Activated CD4-positive, alpha-beta memory T cell treated with anti-CD3 and anti-CD28 coated beads for 36 hours (primary cell): ENCODE measurements around the gene NKAIN1. TPM values are rescaled to one million over a fixed set of nuclear protein-coding genes. Genes with fewer than 3 reads are reported as not detected.
"Not testable (repeated sequence)": the region's sequence is repeated elsewhere in the genome, so short reads cannot be mapped to it uniquely, and the experiment has no call there.

ENCODE experiments used
- CTCF ChIA-PET: fragments of 350-600 bp; sonication (Branson Sonifier 250); formaldehyde crosslinking; loops from one replicate; lab custom pipeline; 2021; ENCODE audit warnings: antibody characterized with exemption, inconsistent platforms; lab: Charles Lee
- POLR2A ChIA-PET: fragments of 350-600 bp; sonication (Branson Sonifier 250); formaldehyde crosslinking; loops from one replicate; lab custom pipeline; 2021; ENCODE audit warnings: antibody characterized with exemption; lab: Charles Lee
- DNase-seq: peaks from one replicate; pipeline ENCODE4 v3.0.0-alpha.2; 2020
- H3K27ac Mint-ChIP-seq: one replicate; pipeline ENCODE4 v1.8.0; 2021; ENCODE audit warnings: mixed read lengths
- H3K27me3 Mint-ChIP-seq: one replicate; pipeline ENCODE4 v1.8.0; 2021; ENCODE audit warnings: mixed read lengths
- H3K36me3 Mint-ChIP-seq: one replicate; pipeline ENCODE4 v1.8.0; 2021; ENCODE audit warnings: mixed read lengths
- H3K4me1 Mint-ChIP-seq: one replicate; pipeline ENCODE4 v1.8.0; 2021; ENCODE audit warnings: low read depth, mixed read lengths
- H3K4me3 Mint-ChIP-seq: one replicate; pipeline ENCODE4 v1.8.0; 2021; ENCODE audit warnings: mild to moderate bottlenecking, mixed read lengths
- H3K9me3 Mint-ChIP-seq: one replicate; pipeline ENCODE4 v1.8.0; 2021; ENCODE audit warnings: mixed read lengths
- intact Hi-C: fragments of 100-400 bp; cut with micrococcal nuclease; formaldehyde crosslinking; loops from one replicate; pipeline ENCODE4 v1.15.1; 2023
- total RNA-seq, 2 experiments: library from RNA; stranded (reverse); gene quantifications; one replicate each; pipeline ENCODE4 v1.2.3, GENCODE V29; 2021

Gene NKAIN1
- total RNA-seq, 2 experiments from 2014 or later, result not detected

DNA sequence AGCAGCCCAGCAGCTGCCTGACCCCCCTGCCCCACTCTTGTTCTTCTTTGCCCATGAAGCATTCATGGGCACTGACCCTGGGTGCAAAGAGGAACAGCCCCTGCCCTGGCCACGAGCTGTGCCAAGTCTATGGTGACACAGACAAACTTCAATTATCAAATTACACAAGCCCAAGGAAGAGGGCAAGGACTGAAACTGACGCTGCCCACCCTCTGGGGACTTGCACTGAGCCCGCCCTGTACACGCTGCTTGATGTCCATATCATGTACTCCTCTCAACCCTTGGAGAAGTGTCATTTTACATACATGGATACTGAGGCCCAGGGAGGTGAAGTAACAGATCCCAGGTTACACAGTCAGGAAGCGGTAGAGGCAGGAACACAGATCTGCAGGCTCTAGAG is 32.1 kb downstream of the NKAIN1 start:
- ChIA-PET POLR2A (no interaction called here), CTCF (no interaction called here)
- Mint-ChIP-seq H3K9me3 (peaks cover 14% of the 10 kb centered on the region), H3K27ac (no peak overlapping the region), H3K36me3 (peaks cover 3% of the 10 kb centered on the region), H3K27me3 (no peaks in the 10 kb centered on the region), H3K4me1 (no peaks in the 10 kb centered on the region), H3K4me3 (no peak overlapping the region)
- intact Hi-C loops, result no loop called here
- no peak for DNase-seq

DNA sequence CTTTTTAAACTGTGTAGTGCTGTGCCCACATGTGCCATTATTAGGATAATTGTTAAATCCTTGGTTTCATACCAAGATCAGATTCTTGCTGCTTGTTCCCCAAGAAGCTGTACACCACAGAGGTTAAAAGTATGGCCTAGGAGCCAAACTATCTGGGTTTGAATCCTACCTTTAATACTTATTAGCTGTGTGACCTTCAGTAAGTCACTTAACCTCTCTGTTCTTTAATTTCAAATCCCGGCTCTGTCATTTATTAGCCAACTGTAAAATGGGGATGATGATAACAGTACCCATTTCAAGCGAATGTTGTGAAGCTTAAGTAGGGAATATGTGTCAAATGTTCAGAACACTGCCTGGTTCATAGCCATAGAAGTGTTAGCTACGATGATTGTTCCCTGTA is 32.6 kb downstream of the NKAIN1 start:
- Mint-ChIP-seq H3K9me3 (peaks cover 11% of the 10 kb centered on the region), H3K27ac (no peak overlapping the region), H3K36me3 (peaks cover 3% of the 10 kb centered on the region), H3K4me3 (no peak overlapping the region), H3K27me3 (no peaks in the 10 kb centered on the region), H3K4me1 (no peaks in the 10 kb centered on the region)
- intact Hi-C loops, result no loop called here
- no peak for DNase-seq
- POLR2A ChIA-PET, result no interaction called here
- CTCF ChIA-PET, result no interaction called here

DNA sequence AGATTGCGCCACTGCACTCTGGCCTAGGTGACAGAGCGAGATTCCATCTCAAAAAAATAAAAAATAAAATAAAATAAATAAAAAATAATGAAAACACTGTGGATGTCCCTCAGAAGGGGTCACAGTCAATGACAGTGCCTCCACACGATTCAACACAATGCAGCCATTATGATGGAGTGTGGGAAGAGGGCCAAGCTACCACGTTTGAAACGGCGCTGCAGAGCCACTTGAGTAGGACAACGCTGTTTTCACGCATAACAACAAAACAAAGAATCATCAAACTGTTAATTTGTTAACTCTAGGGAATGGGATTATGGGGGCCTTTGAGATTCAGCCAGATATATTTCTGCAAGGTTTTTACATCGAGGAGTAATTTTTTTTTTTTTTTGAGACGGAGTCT is 36.5 kb downstream of the NKAIN1 start:
- ChIA-PET POLR2A (no interaction called here), CTCF (no interaction called here)
- H3K9me3 Mint-ChIP-seq, result no peaks in the 10 kb centered on the region

DNA sequence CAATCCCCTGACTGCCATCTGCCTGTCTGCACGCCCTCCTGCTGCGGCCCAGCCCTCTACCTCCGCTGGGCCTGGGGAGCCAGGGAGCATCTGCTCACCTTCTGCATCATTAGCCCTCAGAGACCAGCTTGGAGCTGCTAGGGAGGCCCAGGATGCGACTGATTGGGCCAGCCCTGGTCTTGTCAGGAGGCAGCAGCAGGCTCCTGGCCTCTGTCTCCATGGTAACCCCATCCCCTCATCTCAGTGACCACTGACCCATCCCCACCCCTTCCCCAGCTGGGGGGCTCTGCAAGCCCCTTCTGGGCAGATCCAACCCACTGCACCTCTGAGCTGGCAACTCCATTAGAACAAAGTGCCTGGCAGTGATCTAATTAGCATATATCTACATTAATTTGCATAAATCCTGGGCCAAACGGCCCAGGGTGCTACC is 37.7 kb downstream of the NKAIN1 start:
- Mint-ChIP-seq H3K27ac (no peak overlapping the region), H3K9me3 (no peaks in the 10 kb centered on the region), H3K4me1 (no peaks in the 10 kb centered on the region), H3K4me3 (no peak overlapping the region), H3K36me3 (no peaks in the 10 kb centered on the region), H3K27me3 (peaks cover 2% of the 10 kb centered on the region)
- ChIA-PET POLR2A (no interaction called here), CTCF (no interaction called here)
- no peak for DNase-seq
- intact Hi-C loops, result no loop called here

More for the DNA sequence above, 36.5 kb downstream of the NKAIN1 start:
- peaks cover 2% of the 10 kb centered on the region for H3K27me3 Mint-ChIP-seq
- no peak for DNase-seq
- H3K27ac Mint-ChIP-seq, result no peak overlapping the region
- intact Hi-C loops, result no loop called here
- H3K4me3 Mint-ChIP-seq, result no peak overlapping the region
- no peaks in the 10 kb centered on the region for H3K4me1 Mint-ChIP-seq
- H3K36me3 Mint-ChIP-seq, result no peaks in the 10 kb centered on the region

DNA sequence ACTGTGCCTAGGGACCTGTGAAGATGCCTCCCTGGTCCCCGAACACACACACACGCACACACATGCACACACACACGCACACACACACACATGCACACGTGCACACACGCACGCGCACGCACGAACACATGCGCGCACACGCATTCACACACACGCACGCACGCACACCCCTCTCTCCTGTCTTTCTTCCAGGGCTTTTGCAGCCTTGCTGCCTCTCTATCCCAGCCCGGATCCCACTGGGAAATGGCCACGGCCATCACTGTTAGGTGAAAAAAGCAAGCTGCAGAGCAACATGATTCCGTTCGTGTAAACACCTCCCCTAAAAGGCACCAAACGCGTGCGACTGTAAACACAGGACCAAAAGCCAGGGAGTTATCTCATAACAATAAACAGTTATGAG is 39.7 kb downstream of the NKAIN1 start:
- Mint-ChIP-seq H3K36me3 (no peaks in the 10 kb centered on the region), H3K27me3 (peaks cover 2% of the 10 kb centered on the region), H3K4me3 (no peak overlapping the region), H3K27ac (no peak overlapping the region), H3K4me1 (no peaks in the 10 kb centered on the region), H3K9me3 (no peaks in the 10 kb centered on the region)
- intact Hi-C loops, result no loop called here
- no peak for DNase-seq
- ChIA-PET CTCF (no interaction called here), POLR2A (no interaction called here)

DNA sequence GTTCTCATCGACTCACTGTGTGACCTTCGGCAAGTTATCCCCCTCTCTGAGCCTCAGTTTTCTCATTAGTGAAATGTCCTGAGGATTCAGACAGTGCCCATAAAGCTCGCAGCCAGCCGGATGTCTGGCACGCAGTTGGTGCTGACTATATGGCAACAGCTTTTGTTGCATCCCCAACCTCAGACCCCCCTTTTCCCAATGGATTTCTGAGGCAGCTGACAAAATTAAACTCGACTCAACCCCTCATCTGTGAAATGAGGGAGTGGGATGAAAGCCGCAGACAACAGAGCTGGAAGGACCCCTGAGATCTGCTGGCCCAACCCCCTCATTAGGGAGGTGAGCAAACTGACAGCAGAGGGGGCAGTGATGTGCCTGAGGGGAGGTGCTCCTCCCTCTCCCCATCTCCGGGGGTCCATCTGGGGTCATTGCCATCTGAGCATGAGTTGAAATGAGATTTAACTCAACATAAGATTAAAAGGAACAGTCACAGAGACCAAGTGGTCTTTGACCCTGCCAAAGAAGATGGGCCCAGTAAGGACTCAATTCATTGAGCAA is 40.4 kb downstream of the NKAIN1 start:
- no peaks in the 10 kb centered on the region for H3K9me3 Mint-ChIP-seq
- ChIA-PET CTCF (no interaction called here), POLR2A (no interaction called here)
- H3K27me3 Mint-ChIP-seq, result peaks cover 2% of the 10 kb centered on the region
- no peak overlapping the region for H3K4me3 Mint-ChIP-seq
- DNase-seq, result no peak
- H3K4me1 Mint-ChIP-seq, result no peaks in the 10 kb centered on the region
- no peak overlapping the region for H3K27ac Mint-ChIP-seq
- intact Hi-C loops, result no loop called here
- H3K36me3 Mint-ChIP-seq, result no peaks in the 10 kb centered on the region

DNA sequence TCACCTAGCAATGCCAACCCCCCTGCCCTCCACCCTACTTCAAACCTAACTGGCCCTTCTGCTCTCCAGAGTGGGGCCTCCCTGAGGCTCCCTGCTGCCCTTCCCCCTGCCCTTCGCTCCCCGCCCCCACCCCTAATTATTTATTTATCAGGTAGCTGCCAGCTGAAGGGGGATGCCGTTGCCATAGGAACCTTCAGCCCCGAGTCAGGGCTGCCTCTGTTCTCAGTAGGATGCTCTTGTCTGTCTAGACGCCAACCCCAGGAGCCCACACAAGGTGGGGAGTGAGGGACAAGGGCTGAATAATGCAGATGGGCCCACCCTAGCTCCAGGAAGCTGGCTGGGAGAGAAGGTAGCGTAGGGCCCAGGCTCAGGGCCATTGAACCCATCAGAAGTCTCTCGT is 41.1 kb downstream of the NKAIN1 start:
- Mint-ChIP-seq H3K27ac (no peak overlapping the region), H3K4me3 (no peak overlapping the region), H3K4me1 (no peaks in the 10 kb centered on the region), H3K36me3 (no peaks in the 10 kb centered on the region), H3K27me3 (peaks cover 2% of the 10 kb centered on the region), H3K9me3 (no peaks in the 10 kb centered on the region)
- intact Hi-C loops, result no loop called here
- DNase-seq, result no peak
- ChIA-PET CTCF (no interaction called here), POLR2A (no interaction called here)

DNA sequence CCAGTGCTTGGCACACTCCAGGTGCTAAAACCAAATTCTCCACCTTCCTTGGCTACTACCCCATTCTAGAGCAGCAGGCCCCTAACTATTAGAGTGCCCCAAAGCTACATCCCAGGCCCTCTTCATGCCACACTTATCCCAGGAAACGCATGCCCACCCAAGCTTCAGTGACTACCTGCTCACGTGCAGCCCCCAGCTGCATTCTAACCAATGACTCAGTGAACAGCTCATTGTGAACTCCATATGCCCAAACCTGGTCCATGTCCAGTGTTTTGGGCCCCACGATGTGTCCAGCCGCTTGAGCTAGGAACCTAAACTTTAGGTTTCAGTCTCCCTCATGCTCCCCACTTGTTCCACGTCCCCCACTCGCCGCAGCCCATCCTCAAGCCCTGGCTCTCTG is 41.5 kb downstream of the NKAIN1 start:
- Mint-ChIP-seq H3K27me3 (peaks cover 2% of the 10 kb centered on the region), H3K27ac (no peak overlapping the region), H3K9me3 (no peaks in the 10 kb centered on the region), H3K4me3 (no peak overlapping the region), H3K4me1 (no peaks in the 10 kb centered on the region), H3K36me3 (no peaks in the 10 kb centered on the region)
- no peak for DNase-seq
- intact Hi-C loops, result no loop called here
- CTCF ChIA-PET, result interaction anchor here (0.7 kb wide), 1 partner anchor 17 kb away, joined by 3 read pairs; no protein-coding TSS in a partner anchor
- POLR2A ChIA-PET, result no interaction called here

DNA sequence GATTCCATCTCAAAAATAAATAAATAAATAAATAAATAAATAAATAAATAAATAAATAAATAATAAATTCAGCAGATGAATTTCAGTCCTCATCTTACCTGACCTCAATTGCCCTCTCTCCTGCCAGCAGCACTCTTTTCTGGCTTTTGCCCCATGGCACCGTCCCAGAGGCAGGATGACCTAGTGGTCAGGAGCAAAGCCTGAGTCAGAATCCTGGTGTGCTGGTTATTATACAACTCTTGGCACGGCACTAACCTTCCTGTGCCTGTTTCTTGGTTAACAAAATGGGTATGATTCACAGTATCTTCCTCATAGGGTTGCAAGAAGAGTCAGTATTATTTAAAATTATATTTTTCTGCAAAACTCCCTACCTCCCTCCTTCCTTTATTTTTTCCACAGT is 43.0 kb downstream of the NKAIN1 start:
- DNase-seq, result no peak
- intact Hi-C loops, result no loop called here
- POLR2A ChIA-PET, result no interaction called here
- Mint-ChIP-seq H3K9me3 (no peaks in the 10 kb centered on the region), H3K36me3 (no peaks in the 10 kb centered on the region), H3K4me1 (no peaks in the 10 kb centered on the region), H3K27me3 (peaks cover 2% of the 10 kb centered on the region), H3K4me3 (no peak overlapping the region), H3K27ac (no peak overlapping the region)
- CTCF ChIA-PET, result no interaction called here

DNA sequence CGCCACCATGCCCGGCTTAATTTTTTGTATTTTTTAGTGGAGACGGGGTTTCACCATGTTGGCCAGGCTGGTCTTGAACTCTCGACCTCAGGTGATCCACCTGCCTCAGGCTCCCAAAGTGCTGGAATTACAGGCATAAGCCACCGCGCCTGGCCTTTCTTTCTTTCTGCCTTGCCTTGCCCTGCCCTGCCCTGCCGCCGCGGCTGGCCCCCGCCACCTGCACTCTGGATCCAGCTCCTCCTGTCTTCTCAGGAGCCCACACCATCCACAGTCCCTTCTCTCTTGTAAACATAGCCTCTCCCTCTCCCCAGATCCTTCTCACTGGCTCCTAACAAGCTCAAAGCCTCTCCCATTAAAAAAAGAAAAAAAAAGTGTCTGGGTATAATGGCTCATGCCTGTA is 44.4 kb downstream of the NKAIN1 start:
- H3K4me1 Mint-ChIP-seq, H3K9me3 Mint-ChIP-seq, H3K27me3 Mint-ChIP-seq, DNase-seq, H3K4me3 Mint-ChIP-seq, intact Hi-C loops, POLR2A ChIA-PET, H3K36me3 Mint-ChIP-seq, H3K27ac Mint-ChIP-seq: not testable (repeated sequence)
- CTCF ChIA-PET, result interaction anchor here (0.6 to 1.3 kb wide), 3 partner anchors 10 to 125 kb away, joined by 3 to 4 read pairs (median 4); no protein-coding TSS in a partner anchor

DNA sequence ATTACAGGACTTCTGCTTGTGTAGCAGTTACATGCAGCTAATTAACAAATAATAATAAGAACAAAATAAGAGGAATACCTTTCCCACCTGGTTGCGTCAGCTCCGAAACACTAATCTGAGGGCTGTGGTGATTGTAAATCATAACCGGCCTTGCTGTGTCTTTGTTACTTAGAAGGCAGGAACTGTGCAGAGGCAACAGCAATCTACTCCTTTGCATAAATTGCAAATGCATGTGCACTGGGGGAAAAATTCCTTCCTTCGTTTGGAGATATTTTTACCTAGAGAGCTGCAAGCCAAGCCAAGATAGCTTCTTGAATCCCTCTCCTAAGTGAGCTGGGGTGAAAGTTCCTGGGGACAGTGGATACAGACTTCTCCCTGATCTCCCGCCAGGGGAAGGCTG is 46.0 kb downstream of the NKAIN1 start:
- H3K9me3 Mint-ChIP-seq, result no peaks in the 10 kb centered on the region
- POLR2A ChIA-PET, result no interaction called here
- CTCF ChIA-PET, result no interaction called here
- no peak overlapping the region for H3K4me3 Mint-ChIP-seq
- no peaks in the 10 kb centered on the region for H3K4me1 Mint-ChIP-seq
- DNase-seq, result no peak
- H3K27me3 Mint-ChIP-seq, result no peaks in the 10 kb centered on the region
- H3K36me3 Mint-ChIP-seq, result no peaks in the 10 kb centered on the region
- H3K27ac Mint-ChIP-seq, result no peak overlapping the region
- intact Hi-C loops, result no loop called here

DNA sequence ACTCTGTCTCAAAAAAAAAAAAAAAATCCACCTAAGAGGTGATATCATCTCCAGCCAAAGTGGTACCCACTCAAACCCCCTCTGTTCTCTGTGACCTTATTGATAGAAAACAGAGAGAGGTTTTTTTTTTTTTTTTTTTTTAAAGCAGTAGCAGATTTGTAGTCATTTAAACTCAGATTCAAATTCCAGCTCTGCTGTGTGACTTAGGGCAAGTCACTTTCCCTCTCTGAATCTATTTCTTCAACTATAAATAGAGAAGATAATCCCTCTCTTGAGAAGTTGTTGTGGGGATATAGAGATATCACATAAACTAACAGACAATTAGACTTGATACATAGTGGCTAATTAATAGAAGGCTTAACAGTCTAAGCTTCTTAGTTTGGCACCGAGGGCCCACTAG is 48.4 kb downstream of the NKAIN1 start:
- ChIA-PET POLR2A (no interaction called here), CTCF (interaction anchor here (0.8 to 2.1 kb wide), 2 partner anchors 10 to 231 kb away, joined by 3 to 12 read pairs; no protein-coding TSS in a partner anchor)
- Mint-ChIP-seq H3K9me3 (no peaks in the 10 kb centered on the region), H3K27ac (no peak overlapping the region), H3K36me3 (no peaks in the 10 kb centered on the region), H3K4me3 (no peak overlapping the region), H3K27me3 (peaks cover 5% of the 10 kb centered on the region), H3K4me1 (no peaks in the 10 kb centered on the region)
- DNase-seq, result no peak
- intact Hi-C loops, result no loop called here
